SK-N-SH (cell line): Measurements from ENCODE around the gene PDZD8.

Experiments used
- CHD2 ChIP-seq: fragments of 150-350 bp; IDR thresholded peaks from 2 replicates; pipeline ENCODE4 v1.6.1; 2018; ENCODE audit warnings: low read length; ENCODE audit not compliant: partially characterized antibody
- CTCF ChIP-seq: fragments of 200-600 bp; sonication (generic); IDR thresholded peaks from 2 replicates; pipeline ENCODE4 v1.6.1; 2017; ENCODE audit warnings: antibody characterized with exemption, mild to moderate bottlenecking, moderate library complexity
- EP300 ChIP-seq, 2 experiments: IDR thresholded peaks; 2 replicates each; pipeline versions ENCODE4 v1.4.0 to v1.6.1; 2012; ENCODE audit warnings: borderline replicate concordance in 1 of 2, low read depth in 1 of 2, low read length in 1 of 2
- FOXM1 ChIP-seq: IDR thresholded peaks from 2 replicates; pipeline ENCODE4 v1.4.0; 2012; ENCODE audit warnings: low read depth, mild to moderate bottlenecking
- YY1 ChIP-seq: IDR thresholded peaks from 2 replicates; pipeline ENCODE4 v1.4.0; 2012; ENCODE audit warnings: low read depth, mild to moderate bottlenecking

DNA sequence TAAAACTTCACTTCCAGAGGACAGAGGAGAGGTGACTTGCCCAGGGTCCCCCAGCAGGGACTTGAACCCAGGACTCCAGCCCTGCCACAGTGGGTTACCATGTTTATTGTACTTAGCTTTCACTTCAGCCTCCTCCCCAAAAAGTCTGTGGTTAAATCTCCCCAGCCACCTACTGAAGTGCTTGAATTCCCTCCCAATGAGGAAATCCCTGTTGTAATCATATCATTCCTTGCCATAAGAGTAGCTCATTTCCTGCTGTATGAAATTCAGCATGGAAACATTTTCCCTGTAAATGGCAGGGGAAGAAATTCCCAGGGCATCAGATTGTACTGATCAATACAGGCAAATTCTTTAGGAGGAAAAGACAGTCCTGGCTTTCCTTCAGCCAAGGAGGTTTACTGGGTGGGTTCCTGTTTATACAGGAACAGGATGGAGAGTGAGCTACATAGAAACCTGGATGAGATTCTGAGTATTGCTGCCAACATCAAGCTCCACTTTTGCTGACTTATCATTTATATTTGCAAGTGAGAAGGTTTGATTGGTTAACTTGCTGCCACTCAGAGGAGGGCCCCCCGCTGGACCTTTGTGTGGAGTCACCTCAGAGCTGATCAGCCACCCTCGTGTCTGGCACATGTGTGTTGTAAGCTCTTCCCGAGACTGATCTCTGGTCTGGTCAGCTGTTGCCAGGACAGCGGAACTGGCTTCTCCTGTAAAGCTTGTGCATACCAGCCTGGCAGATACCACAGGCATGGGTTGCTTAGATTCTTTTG lies 16.4 kb upstream of the PDZD8 start:
- no peak for TF ChIP-seq CTCF
- TF ChIP-seq CHD2: no peak
- no peak for TF ChIP-seq FOXM1
- no peak for TF ChIP-seq YY1
- no peak for TF ChIP-seq EP300 (IDR thresholded peaks at IDR 0.05; ENCODE audit: borderline replicate concordance in 1 of 2, low read depth in 1 of 2, low read length in 1 of 2)
